Measurements from ENCODE around the gene GABPB2.

Gene GABPB2

DNA sequence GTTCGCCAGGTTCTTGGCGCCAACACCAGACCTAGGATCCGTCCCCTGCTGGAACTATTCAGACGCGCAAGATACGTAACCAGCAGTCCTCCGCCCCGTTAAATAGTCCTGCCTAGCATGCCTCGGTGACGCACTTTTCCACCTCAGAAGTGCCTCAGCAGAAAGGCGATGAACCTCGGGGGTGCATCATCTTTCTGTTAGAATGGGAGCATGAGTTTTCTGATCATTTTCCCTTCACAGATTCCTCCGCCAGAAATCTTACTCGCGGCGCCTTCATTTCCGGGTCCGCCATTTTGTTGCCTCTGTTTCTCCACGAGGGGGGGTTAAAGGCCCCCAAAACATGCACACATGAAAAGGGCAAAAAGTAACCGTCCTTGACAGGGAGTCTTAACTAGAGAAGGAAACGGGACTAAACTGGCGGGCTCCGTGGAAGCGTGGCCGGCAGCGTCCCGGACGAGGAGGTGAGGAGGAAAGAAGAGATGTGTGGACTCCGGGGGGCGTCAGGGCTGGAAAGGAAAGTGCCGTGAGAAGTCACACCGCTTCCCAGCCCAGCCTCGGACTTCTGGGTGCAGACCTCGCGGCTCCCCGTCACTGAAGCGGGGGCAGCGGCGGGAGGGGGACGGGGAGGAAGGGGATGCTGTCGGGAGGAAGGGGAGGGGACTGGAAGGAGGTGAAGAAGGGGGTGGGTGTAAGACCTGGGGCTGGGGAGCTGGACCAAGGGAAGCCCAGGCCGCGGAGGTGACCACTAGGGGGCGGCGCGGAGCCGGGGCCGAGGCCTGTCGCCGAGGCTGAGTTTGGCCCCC lies at the start of gene GABPB2:
TSS of gene GABPB2 (plus strand) at position 288 of the 803 bp plus-strand sequence. CDS start 17,429 bp downstream, outside the sequence.
- peak within 1 kb of the TSS; percentile 95 for H3K4me3 ChIP-seq (ENCODE audit: low read length)
- H3K27ac ChIP-seq (ENCODE audit: low read length) = peak within 1 kb of the TSS; percentile 99
- H3K27me3 ChIP-seq (ENCODE audit: insufficient read depth, low read length) = no peaks in the 10 kb centered on the region
- peak within 1 kb of the TSS; percentile 98 for H3K9ac ChIP-seq (ENCODE audit: low read depth, low read length)
- H3K9me3 ChIP-seq (ENCODE audit: insufficient read depth, low read depth, low read length) = no peaks in the 10 kb centered on the region
- H3K36me3 ChIP-seq (ENCODE audit: insufficient read depth, low read depth, low read length) = peaks cover 26% of the 10 kb centered on the region
- peaks cover 3% of the 10 kb centered on the region; the same call in 1 of the 2 replicates for H3K4me1 ChIP-seq (ENCODE audit: insufficient read depth, low read length)

DNA sequence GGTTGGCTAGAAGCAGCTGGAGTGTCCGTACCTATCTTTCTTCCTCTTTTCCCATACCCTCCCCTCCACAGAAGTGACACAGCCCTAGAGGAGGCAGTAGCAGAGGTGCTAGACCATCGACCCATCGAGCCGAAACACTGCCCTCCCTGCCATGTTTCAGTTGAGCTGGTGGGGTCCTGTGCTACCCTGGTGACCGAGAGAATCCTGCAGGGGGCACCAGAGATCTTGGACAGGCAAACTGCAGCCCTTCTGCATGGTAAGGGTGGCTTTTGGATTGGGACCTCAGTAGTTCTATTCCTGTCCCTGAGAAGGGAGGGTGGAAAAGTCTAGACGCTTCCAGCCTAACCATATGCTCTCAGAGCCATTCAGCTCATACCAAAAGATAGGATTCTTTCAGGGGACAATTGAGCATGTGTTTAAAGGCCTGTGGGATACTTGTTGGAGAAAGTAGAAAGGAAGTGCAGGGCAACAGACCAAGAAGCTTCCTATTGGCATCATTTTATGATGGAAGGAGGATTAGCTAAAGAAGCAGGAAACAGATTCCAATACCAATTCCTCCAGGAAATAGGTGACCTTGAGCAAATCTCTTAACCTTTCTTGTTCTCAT lies 45.9 kb upstream of the GABPB2 start:
- H3K9me3 ChIP-seq (ENCODE audit: insufficient read depth, low read depth, low read length) = no peaks in the 10 kb centered on the region
- no peak overlapping the region for H3K27ac ChIP-seq (ENCODE audit: low read length)
- no peak overlapping the region for H3K4me3 ChIP-seq (ENCODE audit: low read length)
- no peak overlapping the region for H3K9ac ChIP-seq (ENCODE audit: low read depth, low read length)
- no peaks in the 10 kb centered on the region for H3K27me3 ChIP-seq (ENCODE audit: insufficient read depth, low read length)
- no peaks in the 10 kb centered on the region for H3K4me1 ChIP-seq (ENCODE audit: insufficient read depth, low read length)
- H3K36me3 ChIP-seq (ENCODE audit: insufficient read depth, low read depth, low read length) = peaks cover 38% of the 10 kb centered on the region

DNA sequence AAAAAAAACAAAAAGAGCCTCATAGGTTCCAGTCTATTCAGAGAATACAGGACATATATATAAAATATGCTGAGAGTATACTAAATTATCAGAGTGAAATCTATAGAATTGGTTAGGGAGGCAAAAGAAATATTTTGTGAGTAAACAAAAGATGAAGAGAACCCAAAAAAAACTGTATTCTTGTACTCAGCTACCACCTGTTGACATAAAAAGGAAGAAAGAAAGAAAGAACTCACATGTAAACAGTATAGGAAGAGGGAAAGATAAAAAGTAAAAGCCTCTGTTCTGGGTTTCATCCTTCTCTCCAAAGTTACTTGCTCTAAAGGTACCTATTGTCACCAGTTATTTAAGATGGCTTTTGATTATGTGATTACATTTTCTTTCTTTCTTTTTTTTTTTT lies 44.1 kb upstream of the GABPB2 start:
- H3K27me3 ChIP-seq (ENCODE audit: insufficient read depth, low read length) = no peaks in the 10 kb centered on the region

DNA sequence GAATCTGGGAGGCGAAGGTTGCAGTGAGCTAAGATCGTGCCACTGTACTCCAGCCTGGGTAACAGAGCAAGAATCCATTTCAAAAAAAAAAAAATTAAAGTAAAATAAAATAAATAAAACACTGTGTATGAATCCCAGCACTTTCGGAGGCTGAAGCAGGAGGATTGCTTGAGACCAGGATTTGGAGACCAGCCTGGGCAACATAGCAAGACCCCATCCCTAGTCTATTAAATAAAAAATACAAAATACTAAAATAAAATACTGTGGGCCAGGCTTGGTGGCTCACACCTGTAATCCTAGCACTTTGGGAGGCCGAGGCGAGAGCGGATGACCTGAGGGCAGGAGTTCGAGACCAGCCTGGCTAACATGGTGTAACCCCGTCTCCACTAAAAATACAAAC lies 38.4 kb upstream of the GABPB2 start:
- peaks cover 41% of the 10 kb centered on the region for H3K36me3 ChIP-seq (ENCODE audit: insufficient read depth, low read depth, low read length)
- H3K9me3 ChIP-seq (ENCODE audit: insufficient read depth, low read depth, low read length) = no peaks in the 10 kb centered on the region
- H3K9ac ChIP-seq (ENCODE audit: low read depth, low read length) = no peak overlapping the region

More for the DNA sequence above, 44.1 kb upstream of the GABPB2 start:
- Histone ChIP-seq H3K36me3 (ENCODE audit: insufficient read depth, low read depth, low read length) (peaks cover 45% of the 10 kb centered on the region), H3K4me1 (ENCODE audit: insufficient read depth, low read length) (no peaks in the 10 kb centered on the region), H3K9ac (ENCODE audit: low read depth, low read length) (no peak overlapping the region), H3K9me3 (ENCODE audit: insufficient read depth, low read depth, low read length) (no peaks in the 10 kb centered on the region), H3K4me3 (ENCODE audit: low read length) (no peak overlapping the region), H3K27ac (ENCODE audit: low read length) (no peak overlapping the region)

DNA sequence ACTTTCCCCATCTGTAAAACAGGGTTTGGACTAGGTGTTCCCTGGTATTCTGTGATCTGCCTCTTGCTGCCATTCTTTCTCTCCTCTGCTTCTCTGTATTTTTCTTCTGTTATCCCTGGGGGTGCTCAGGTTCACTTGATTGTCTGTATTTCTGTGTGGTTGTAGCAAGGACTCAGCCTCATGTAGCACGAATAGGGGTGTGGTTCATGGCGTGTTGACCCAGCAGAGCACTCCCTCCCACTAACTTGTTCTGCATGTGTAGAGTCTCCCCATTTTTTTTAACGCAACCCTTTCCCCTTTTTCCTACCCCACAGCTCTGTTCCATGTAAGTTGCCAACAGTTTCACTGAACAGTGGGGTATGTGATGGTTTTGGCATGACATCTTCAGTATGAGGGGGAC lies 35.4 kb upstream of the GABPB2 start:
- Histone ChIP-seq H3K27me3 (ENCODE audit: insufficient read depth, low read length) (no peaks in the 10 kb centered on the region), H3K36me3 (ENCODE audit: insufficient read depth, low read depth, low read length) (peaks cover 28% of the 10 kb centered on the region), H3K9me3 (ENCODE audit: insufficient read depth, low read depth, low read length) (no peaks in the 10 kb centered on the region), H3K27ac (ENCODE audit: low read length) (no peak overlapping the region), H3K9ac (ENCODE audit: low read depth, low read length) (no peak overlapping the region), H3K4me1 (ENCODE audit: insufficient read depth, low read length) (peaks cover 3% of the 10 kb centered on the region; the same call in 1 of the 2 replicates), H3K4me3 (ENCODE audit: low read length) (no peak overlapping the region)

More for the DNA sequence above, 38.4 kb upstream of the GABPB2 start:
- Histone ChIP-seq H3K4me3 (ENCODE audit: low read length) (no peak overlapping the region), H3K27me3 (ENCODE audit: insufficient read depth, low read length) (no peaks in the 10 kb centered on the region), H3K4me1 (ENCODE audit: insufficient read depth, low read length) (no peaks in the 10 kb centered on the region; the same call in 1 of the 2 replicates), H3K27ac (ENCODE audit: low read length) (no peak overlapping the region)

DNA sequence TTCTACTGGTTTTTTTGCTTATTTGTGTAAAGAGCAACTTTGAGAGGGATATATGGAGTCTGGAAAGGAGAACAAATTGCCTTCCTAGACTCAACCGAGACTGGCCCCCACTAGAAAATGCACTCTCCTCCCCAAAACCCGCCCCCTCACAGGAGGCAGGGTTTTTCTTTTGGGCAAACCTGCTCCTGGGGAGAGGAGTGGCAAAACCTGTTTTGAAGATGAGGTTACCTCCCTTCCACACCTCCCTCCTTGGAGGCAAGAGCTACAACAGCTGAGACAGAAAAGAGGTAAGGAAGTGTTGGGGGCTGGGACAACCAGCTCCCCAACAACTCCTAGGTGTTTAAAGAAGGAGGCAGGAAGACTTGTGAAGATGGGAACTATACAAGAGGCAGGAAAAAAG lies 34.2 kb upstream of the GABPB2 start, which contains the start of gene BNIPL:
TSS of gene BNIPL (plus strand) at position 231 of the 400 bp plus-strand sequence. CDS start at position 371, 140 bp downstream.
- Histone ChIP-seq H3K9me3 (ENCODE audit: insufficient read depth, low read depth, low read length) (no peaks in the 10 kb centered on the region), H3K27ac (ENCODE audit: low read length) (no peak within 1 kb of the TSS), H3K4me3 (ENCODE audit: low read length) (peak within 1 kb of the TSS; percentile 27; the same call in 1 of the 2 replicates), H3K27me3 (ENCODE audit: insufficient read depth, low read length) (no peaks in the 10 kb centered on the region), H3K36me3 (ENCODE audit: insufficient read depth, low read depth, low read length) (peaks cover 18% of the 10 kb centered on the region), H3K4me1 (ENCODE audit: insufficient read depth, low read length) (peaks cover 3% of the 10 kb centered on the region; the same call in 1 of the 2 replicates), H3K9ac (ENCODE audit: low read depth, low read length) (peak within 1 kb of the TSS; percentile 50; the same call in 1 of the 2 replicates)

DNA sequence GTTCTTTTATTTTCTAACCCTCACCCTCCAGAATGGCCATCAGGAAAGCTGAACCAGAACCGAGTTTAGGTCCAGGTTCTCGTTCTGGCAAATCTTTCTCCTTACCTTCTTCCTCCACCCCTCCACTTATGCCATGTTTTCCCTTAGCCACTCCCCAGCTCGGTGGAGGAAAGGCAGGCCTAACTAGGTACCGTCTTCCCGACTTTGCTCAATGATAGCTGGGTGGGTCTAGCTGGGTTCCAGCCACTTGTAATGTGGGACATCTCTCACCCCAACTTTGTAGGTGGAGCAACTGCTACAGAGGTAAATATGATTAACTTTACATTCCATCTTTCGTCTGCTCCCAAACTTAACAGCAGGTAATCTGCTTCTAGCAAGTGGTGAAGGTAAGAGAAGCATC lies 33.5 kb upstream of the GABPB2 start:
- H3K27ac ChIP-seq (ENCODE audit: low read length) = no peak overlapping the region
- no peaks in the 10 kb centered on the region for H3K27me3 ChIP-seq (ENCODE audit: insufficient read depth, low read length)
- no peaks in the 10 kb centered on the region for H3K9me3 ChIP-seq (ENCODE audit: insufficient read depth, low read depth, low read length)
- no peak overlapping the region for H3K9ac ChIP-seq (ENCODE audit: low read depth, low read length)
- no peak overlapping the region for H3K4me3 ChIP-seq (ENCODE audit: low read length)
- peaks cover 15% of the 10 kb centered on the region for H3K36me3 ChIP-seq (ENCODE audit: insufficient read depth, low read depth, low read length)
- H3K4me1 ChIP-seq (ENCODE audit: insufficient read depth, low read length) = peaks cover 3% of the 10 kb centered on the region; the same call in 1 of the 2 replicates

DNA sequence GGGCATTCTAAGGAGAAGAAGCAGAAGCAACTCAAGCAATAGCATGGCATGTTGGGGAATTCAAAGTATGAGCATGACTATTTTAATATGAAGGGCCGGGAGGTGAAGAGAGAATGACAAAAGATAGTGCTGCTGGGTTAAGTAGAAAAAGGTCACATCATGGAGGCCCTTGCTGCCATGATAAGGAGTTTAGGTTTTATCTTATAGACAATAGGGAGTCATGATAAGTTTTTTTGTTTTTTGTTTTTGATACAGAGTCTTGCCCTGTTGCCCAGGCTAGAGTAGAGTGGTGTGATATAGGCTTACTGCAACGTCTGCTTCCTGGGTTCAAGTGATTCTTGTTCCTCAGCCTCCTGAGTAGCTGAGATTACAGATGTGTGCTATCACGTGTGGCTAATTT lies 31.0 kb upstream of the GABPB2 start:
- Histone ChIP-seq H3K4me1 (ENCODE audit: insufficient read depth, low read length) (peaks cover 3% of the 10 kb centered on the region; the same call in 1 of the 2 replicates), H3K36me3 (ENCODE audit: insufficient read depth, low read depth, low read length) (peaks cover 6% of the 10 kb centered on the region; the same call in 1 of the 2 replicates), H3K9ac (ENCODE audit: low read depth, low read length) (no peak overlapping the region), H3K9me3 (ENCODE audit: insufficient read depth, low read depth, low read length) (no peaks in the 10 kb centered on the region), H3K4me3 (ENCODE audit: low read length) (no peak overlapping the region), H3K27ac (ENCODE audit: low read length) (no peak overlapping the region), H3K27me3 (ENCODE audit: insufficient read depth, low read length) (no peaks in the 10 kb centered on the region)

DNA sequence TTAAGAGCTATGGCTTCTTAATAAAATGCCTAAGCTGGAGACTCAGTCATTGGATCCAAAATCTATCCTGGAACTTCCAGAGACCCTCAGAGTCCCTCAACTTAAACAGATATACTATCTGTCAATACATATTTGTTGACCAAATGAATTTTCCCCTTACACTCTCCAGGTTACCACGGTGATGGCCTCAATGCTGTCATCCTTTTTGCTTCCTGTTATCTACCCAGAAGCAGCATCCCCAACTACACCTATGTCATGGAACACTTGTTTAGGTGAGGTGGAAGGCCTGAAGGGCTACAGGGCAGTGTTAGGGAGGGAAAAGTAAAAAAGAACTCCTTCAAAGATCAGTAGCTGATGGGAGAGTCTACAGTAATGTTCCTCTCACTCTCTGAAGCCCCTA lies 27.4 kb upstream of the GABPB2 start:
- no peak overlapping the region for H3K9ac ChIP-seq (ENCODE audit: low read depth, low read length)
- no peaks in the 10 kb centered on the region for H3K27me3 ChIP-seq (ENCODE audit: insufficient read depth, low read length)
- no peaks in the 10 kb centered on the region for H3K9me3 ChIP-seq (ENCODE audit: insufficient read depth, low read depth, low read length)
- peaks cover 7% of the 10 kb centered on the region; the same call in 1 of the 2 replicates for H3K4me1 ChIP-seq (ENCODE audit: insufficient read depth, low read length)
- no peak overlapping the region for H3K4me3 ChIP-seq (ENCODE audit: low read length)
- no peak overlapping the region for H3K27ac ChIP-seq (ENCODE audit: low read length)
- no peaks in the 10 kb centered on the region for H3K36me3 ChIP-seq (ENCODE audit: insufficient read depth, low read depth, low read length)

DNA sequence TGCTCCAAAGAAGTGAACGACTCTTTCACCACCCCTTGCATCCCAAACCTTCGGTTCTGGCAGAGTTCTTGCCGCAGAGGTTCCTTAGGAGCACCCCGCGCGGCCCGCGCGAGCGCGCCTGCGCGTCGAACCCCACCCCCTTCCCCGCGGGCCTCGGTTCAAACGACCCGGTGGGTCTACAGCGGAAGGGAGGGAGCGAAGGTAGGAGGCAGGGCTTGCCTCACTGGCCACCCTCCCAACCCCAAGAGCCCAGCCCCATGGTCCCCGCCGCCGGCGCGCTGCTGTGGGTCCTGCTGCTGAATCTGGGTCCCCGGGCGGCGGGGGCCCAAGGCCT lies 23.0 kb upstream of the GABPB2 start, which contains the start of gene C1orf56:
TSS of gene C1orf56 (plus strand) at position 161 of the 334 bp plus-strand sequence. CDS start at position 258, 97 bp downstream.
- H3K9ac ChIP-seq (ENCODE audit: low read depth, low read length) = peak within 1 kb of the TSS; percentile 92
- no peaks in the 10 kb centered on the region for H3K9me3 ChIP-seq (ENCODE audit: insufficient read depth, low read depth, low read length)
- peaks cover 16% of the 10 kb centered on the region for H3K36me3 ChIP-seq (ENCODE audit: insufficient read depth, low read depth, low read length)
- H3K27me3 ChIP-seq (ENCODE audit: insufficient read depth, low read length) = no peaks in the 10 kb centered on the region
- H3K27ac ChIP-seq (ENCODE audit: low read length) = peak within 1 kb of the TSS; percentile 57
- H3K4me1 ChIP-seq (ENCODE audit: insufficient read depth, low read length) = peaks cover 4% of the 10 kb centered on the region; the same call in 1 of the 2 replicates
- peak within 1 kb of the TSS; percentile 90 for H3K4me3 ChIP-seq (ENCODE audit: low read length)

DNA sequence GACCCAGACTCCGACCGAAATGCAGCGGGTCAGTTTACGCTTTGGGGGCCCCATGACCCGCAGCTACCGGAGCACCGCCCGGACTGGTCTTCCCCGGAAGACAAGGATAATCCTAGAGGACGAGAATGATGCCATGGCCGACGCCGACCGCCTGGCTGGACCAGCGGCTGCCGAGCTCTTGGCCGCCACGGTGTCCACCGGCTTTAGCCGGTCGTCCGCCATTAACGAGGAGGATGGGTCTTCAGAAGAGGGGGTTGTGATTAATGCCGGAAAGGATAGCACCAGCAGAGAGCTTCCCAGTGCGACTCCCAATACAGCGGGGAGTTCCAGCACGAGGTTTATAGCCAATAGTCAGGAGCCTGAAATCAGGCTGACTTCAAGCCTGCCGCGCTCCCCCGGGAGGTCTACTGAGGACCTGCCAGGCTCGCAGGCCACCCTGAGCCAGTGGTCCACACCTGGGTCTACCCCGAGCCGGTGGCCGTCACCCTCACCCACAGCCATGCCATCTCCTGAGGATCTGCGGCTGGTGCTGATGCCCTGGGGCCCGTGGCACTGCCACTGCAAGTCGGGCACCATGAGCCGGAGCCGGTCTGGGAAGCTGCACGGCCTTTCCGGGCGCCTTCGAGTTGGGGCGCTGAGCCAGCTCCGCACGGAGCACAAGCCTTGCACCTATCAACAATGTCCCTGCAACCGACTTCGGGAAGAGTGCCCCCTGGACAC lies 22.5 kb upstream of the GABPB2 start:
- no peaks in the 10 kb centered on the region for H3K9me3 ChIP-seq (ENCODE audit: insufficient read depth, low read depth, low read length)
- H3K27me3 ChIP-seq (ENCODE audit: insufficient read depth, low read length) = no peaks in the 10 kb centered on the region
- H3K4me1 ChIP-seq (ENCODE audit: insufficient read depth, low read length) = peaks cover 4% of the 10 kb centered on the region; the same call in 1 of the 2 replicates
- H3K36me3 ChIP-seq (ENCODE audit: insufficient read depth, low read depth, low read length) = peaks cover 21% of the 10 kb centered on the region
- peak overlapping the region; percentile 57 for H3K27ac ChIP-seq (ENCODE audit: low read length)
- H3K9ac ChIP-seq (ENCODE audit: low read depth, low read length) = peak overlapping the region; percentile 92
- peak overlapping the region; percentile 90 for H3K4me3 ChIP-seq (ENCODE audit: low read length)
